RWPE1 (cell line): ENCODE measurements around the gene DNMT3A.

Experiments used
- CTCF ChIA-PET: fragments of 350-600 bp; sonication (Branson Sonifier 250); formaldehyde crosslinking; extraction: SDS; loops from one replicate; lab custom pipeline; 2021; lab: Yijun Ruan, JAX
- POLR2A ChIA-PET: fragments of 400-600 bp; formaldehyde crosslinking; extraction: SDS; loops from one replicate; lab custom pipeline; 2020; ENCODE audit warnings: antibody characterized with exemption; ENCODE audit not compliant: low non-redundant PET; lab: Yijun Ruan, JAX
- DNase-seq: peaks from one replicate; pipeline ENCODE4 v3.0.0; 2012; ENCODE audit warnings: low spot score
- H3K27ac ChIP-seq: fragments of 450-650 bp; 2 replicates; pipeline ENCODE4 v1.5.1; 2017
- TF ChIP-seq, protein P1 (sequence below): fragments of 450-650 bp; conservative IDR thresholded peaks from 2 replicates; pipeline ENCODE4 v1.5.1; 2017; ENCODE audit warnings: low read depth, mild to moderate bottlenecking

Gene DNMT3A

DNA sequence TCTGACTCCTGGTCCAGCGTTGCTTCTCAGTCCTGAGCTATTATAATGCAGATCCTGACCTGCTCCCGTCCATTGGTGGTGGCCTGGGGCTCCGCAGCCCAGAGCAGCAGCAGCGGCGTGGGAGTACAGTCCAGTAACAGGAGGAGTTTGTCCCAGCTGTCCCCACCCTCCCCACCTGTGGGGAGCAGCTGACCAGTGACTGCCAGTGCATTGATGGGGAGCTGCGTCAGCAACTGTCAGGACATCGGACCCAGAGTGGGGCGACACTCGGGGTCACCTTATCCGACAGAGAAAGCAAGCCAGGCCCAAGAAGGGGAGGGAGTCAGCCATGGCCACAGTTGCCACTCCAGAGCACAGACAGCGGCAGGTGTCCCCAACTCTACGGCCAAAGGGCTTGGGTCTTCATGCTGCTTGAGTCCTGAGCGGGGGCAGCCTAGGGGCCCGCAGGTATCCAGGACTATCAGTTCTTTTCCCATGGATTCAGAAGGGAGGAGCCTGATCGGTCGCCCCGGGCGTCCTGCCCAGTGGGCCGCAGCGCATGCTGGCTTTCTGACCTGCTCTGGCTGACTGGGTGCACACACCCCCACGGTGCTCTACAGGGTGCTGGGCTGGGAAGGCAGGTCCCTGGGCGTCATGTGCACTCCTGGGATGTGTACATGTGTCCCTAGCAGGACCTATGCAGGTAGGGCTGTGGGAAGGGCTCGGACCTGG lies 29.7 kb downstream of the DNMT3A start:
- H3K27ac ChIP-seq = peak overlapping the region; percentile 75
- no peak for DNase-seq

DNA sequence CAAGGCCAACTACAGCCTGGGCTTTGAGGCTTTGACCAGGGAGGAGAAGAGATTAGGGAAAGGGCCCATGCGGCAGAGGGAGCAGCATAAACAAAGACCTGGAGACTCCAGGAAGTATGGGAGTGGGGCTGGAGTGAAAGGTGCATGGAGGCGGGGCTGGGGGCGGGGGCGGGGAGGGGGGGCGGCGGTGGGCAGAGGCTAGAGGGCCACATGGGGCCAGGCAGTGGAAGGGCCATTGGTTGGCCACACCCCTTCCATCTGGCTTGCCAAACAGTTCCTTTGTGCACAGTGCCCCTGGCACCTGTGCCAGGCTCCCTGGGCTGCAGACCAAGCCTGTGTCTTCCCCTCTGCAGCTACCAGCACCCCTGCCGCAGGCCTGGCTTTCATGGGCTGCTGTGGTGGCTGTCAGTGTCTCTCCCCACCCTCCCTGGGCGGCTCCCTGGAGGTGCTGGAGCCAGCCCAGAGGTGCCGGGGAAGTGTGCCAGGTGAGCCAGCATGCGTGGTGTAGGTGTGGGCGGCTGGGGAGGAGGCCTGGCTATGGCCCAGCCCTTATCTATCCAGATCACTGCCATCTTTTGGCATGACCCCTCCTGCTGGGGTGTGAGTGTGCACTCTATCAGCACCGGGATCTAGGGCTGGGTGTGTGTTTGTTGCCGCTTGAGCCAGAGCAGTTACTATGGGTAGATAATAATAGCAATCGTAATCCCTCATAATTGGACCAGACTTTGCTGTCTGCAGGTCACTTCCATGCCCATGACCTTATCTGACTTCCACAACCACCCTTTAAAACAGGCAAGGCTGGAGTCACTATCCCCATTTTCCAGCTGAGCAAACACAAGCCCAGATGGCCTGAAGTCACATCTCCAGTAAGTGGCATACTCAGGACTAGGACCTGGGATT lies 30.5 kb downstream of the DNMT3A start:
- ChIA-PET POLR2A (no interaction called here), CTCF (interaction anchor here (0.6 to 0.7 kb wide), 2 partner anchors 72 to 1474 kb away, joined by 3 to 4 read pairs; no protein-coding TSS in a partner anchor)
- H3K27ac ChIP-seq = peak overlapping the region; percentile 75
- DNase-seq = peak; percentile 54
- TF ChIP-seq, protein P1, sequence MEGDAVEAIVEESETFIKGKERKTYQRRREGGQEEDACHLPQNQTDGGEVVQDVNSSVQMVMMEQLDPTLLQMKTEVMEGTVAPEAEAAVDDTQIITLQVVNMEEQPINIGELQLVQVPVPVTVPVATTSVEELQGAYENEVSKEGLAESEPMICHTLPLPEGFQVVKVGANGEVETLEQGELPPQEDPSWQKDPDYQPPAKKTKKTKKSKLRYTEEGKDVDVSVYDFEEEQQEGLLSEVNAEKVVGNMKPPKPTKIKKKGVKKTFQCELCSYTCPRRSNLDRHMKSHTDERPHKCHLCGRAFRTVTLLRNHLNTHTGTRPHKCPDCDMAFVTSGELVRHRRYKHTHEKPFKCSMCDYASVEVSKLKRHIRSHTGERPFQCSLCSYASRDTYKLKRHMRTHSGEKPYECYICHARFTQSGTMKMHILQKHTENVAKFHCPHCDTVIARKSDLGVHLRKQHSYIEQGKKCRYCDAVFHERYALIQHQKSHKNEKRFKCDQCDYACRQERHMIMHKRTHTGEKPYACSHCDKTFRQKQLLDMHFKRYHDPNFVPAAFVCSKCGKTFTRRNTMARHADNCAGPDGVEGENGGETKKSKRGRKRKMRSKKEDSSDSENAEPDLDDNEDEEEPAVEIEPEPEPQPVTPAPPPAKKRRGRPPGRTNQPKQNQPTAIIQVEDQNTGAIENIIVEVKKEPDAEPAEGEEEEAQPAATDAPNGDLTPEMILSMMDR = no peak

More for the DNA sequence above, 29.7 kb downstream of the DNMT3A start:
- POLR2A ChIA-PET = no interaction called here
- CTCF ChIA-PET = interaction anchor here (0.6 to 0.7 kb wide), 2 partner anchors 73 to 1473 kb away, joined by 3 to 4 read pairs; no protein-coding TSS in a partner anchor
- TF ChIP-seq, protein P1 = no peak

DNA sequence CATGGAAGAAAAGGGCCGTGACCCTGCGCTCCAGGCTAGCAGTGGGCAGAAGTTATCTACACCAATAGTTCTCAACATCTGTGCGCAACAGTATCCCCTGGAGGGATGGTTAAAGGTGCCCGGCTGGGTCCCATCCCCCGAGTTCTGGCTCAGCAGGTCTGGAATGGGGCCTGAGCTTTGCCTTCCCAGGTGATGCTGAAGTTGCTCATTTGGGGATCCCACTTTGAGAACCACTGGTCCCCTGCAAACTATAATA lies 31.1 kb downstream of the DNMT3A start:
- CTCF ChIA-PET = no interaction called here
- POLR2A ChIA-PET = no interaction called here
- DNase-seq = no peak
- TF ChIP-seq, protein P1 = no peak
- peak overlapping the region; percentile 75 for H3K27ac ChIP-seq

DNA sequence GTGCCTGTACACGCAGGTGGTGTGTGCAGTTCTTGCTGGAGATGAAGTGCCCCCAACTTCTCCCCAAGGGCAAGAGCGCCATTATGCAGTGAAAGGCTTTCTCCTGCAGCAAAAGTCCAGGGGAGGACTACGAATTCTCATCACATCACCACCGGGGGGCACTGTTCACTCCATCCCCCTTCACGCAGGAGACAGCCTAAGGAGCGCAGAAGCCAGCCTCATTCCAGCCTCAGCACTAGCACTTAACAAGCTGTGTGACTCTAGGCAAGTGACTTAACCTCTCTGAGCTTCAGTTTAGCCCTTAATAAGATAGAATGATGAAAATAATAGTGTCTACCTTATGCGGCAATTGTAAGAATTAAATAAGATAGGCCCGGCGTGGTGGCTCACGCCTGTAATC lies 32.3 kb downstream of the DNMT3A start:
- ChIA-PET POLR2A (interaction anchor here (0.7 kb wide), 1 partner anchor 18 kb away, joined by 5 read pairs; no protein-coding TSS in a partner anchor), CTCF (no interaction called here)
- TF ChIP-seq, protein P1 = no peak
- no peak for DNase-seq
- H3K27ac ChIP-seq = no peak overlapping the region

DNA sequence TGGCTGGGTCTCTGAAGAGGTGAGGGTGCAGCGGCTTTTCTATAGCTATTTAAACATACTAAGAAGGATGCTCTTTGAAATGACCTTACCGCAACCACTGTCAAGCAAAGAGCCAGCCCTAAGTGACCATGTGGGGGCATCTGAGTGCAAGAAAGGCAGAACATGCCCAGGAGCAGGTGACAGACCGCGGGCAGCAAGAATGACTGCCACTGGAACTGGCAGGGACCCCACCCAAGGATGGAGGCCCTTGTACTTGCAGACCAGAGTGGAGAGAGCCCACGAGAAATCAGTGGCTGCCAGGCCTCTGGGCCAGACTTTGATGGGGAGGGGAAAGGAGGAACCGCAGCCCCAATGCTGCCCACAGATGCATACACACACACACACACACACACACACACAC lies 33.1 kb downstream of the DNMT3A start:
- H3K27ac ChIP-seq = no peak overlapping the region
- ChIA-PET POLR2A (no interaction called here), CTCF (interaction anchor here (0.6 kb wide), 1 partner anchor 281 kb away, joined by 4 read pairs; no protein-coding TSS in a partner anchor)
- TF ChIP-seq, protein P1 = no peak
- DNase-seq = no peak

DNA sequence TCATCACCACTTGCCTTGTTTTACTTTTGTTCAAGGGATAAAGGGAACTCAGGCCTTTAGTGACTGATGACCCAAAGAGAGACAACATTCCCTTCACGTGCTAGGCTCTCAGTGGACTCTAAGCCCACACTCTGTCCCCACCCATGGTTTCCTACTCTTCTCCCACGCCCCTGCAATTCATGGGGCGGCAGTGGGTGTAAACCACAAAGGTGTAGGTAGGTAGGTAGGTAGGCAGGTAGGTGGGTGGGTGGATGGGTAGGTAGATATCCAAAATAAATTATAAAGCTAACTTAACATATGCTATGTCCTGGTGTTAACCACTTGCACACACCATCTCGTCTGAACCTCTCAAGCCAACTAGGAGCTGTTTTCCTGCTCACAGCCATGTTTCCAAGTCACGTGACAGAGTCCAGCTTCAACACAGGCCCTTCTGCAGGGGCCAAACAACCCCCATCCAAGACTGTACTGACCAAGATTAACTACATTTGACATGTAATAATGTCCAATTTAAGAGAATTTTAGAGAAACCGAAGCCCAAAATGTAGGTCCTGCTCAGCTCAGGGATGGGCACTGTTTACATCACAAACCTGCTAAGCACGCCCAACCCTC lies 33.7 kb downstream of the DNMT3A start:
- H3K27ac ChIP-seq = no peak overlapping the region
- ChIA-PET POLR2A (no interaction called here), CTCF (no interaction called here)
- no peak for DNase-seq
- TF ChIP-seq, protein P1 = no peak
